ENCODE measurements around the gene CYP27B1.

- no peak for TF ChIP-seq CTCF (conservative IDR thresholded peaks at IDR 0.05; ENCODE audit: low read depth, low read length)
- no peak for TF ChIP-seq EZH2 (IDR thresholded peaks at IDR 0.05; ENCODE audit: borderline replicate concordance, low read depth, low read length, poor library complexity, severe bottlenecking)
Measured at GRCh38 chr12:57727758-57728395, 39.0 kb downstream of the CYP27B1 start.
